Inflammatory macrophage treated with lipopolysaccharide for 4 hours (primary cell): ENCODE data around the gene TP53RK.

Experiments used
- DNase-seq: peaks from one replicate; pipeline ENCODE4 v3.0.0-alpha.2; 2020

Gene TP53RK

DNA sequence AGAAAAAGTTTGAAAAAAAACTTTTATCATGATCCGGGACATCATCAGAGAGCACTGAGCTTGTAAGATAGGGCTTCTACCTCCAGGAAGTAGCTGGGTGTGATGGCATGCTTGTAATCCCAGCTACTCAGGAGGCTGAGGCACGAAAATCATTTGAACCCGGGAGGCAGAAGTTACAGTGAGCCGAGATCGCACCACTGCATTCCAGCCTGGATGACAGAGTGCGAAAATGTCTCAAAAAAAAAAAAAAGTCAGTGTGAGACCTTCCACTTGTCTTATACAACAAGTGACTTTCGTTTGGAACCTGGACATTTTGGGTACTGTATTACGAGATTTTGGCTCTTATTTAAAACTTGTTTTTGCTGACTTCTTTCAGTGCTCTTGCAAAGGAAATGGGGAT lies 32.1 kb downstream of the TP53RK start:
- no peak for DNase-seq

GRCh38 chr20:46652699-46653098 lies 36.5 kb downstream of the TP53RK start:
- DNase-seq, result peak; percentile 31

GRCh38 chr20:46651091-46651962 lies 37.9 kb downstream of the TP53RK start, which contains the start of gene SLC13A3:
Gene SLC13A3, minus strand, starts transcription at chr20:46651459. Its CDS starts 38 bp downstream, at chr20:46651421.
- DNase-seq, result no peak

DNA sequence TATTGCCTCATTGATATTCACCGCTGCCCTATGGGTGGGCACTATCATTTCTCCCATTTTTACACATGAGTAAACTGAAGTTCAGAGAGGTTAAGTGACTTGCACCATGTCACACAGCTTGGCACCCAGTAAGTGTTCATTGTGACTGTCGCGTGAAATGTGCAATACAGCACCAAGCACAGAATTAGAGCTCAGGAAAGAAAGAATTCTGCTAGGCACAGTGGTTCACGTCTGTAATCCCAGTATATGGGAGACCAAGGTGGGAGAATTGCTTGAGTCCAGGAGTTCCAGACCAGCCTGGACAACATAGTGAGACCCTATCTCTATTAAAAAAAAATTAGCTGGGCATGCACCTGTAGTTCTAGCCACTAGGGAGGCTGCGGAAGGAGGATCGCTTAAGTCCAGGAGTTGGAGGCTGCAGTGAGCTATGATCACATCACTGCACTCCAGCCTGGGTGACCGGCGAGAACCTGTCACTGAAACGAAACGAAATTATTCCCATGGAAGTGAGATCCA lies 38.6 kb downstream of the TP53RK start:
- no peak for DNase-seq

- no peak for DNase-seq
These were observed 39.2 kb downstream of the TP53RK start for GRCh38 chr20:46649965-46650542.

GRCh38 chr20:46649650-46649949 lies 39.6 kb downstream of the TP53RK start:
- no peak for DNase-seq

GRCh38 chr20:46648903-46649649 lies 40.2 kb downstream of the TP53RK start:
- DNase-seq, result peak; percentile 54

DNA sequence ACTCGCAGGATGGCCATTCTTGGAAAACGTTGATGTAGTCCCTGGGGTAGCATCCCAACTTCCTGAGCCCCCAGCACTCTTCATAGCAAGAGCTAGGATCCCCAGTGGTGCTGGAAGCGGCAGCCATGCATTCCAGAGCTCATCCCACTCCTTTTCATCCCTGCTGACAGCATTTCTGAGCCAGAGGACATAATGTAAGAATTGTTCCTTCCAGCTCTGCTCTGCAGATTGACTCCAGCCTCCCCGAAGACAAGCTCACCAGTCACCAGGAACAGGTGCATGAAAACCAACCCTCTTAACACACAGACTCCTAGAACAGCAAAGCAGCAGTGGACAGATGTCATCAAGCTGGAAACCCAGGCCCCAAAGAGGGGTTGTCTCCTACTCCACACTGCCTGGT lies 41.8 kb downstream of the TP53RK start:
- DNase-seq, result no peak

- DNase-seq, result no peak
These were observed 42.4 kb downstream of the TP53RK start for GRCh38 chr20:46646659-46647380.

GRCh38 chr20:46646122-46646521 lies 43.1 kb downstream of the TP53RK start:
- no peak for DNase-seq

- no peak for DNase-seq
These were observed 44.5 kb downstream of the TP53RK start for GRCh38 chr20:46644733-46645132.

DNA sequence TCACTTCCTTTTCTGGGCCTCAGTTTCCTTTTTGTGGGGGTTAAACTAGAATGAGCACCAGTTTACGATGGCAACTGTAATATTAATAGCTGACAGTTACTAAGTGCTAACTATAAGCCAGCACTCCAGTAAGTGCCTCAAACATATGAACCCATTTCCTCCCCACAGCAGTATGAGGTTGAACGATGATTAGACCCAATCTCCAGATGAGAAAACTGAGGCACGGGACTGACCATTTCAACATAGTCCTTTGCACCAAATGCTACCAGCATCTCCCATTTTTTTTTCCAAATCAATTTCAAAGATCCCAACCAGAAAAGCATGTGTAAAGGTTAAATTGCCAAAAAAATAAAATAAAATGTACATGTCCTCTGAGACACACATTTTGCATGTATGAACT lies 45.1 kb downstream of the TP53RK start:
- DNase-seq, result no peak

- DNase-seq, result no peak
These were observed 46.3 kb downstream of the TP53RK start for GRCh38 chr20:46642969-46643343.

DNA sequence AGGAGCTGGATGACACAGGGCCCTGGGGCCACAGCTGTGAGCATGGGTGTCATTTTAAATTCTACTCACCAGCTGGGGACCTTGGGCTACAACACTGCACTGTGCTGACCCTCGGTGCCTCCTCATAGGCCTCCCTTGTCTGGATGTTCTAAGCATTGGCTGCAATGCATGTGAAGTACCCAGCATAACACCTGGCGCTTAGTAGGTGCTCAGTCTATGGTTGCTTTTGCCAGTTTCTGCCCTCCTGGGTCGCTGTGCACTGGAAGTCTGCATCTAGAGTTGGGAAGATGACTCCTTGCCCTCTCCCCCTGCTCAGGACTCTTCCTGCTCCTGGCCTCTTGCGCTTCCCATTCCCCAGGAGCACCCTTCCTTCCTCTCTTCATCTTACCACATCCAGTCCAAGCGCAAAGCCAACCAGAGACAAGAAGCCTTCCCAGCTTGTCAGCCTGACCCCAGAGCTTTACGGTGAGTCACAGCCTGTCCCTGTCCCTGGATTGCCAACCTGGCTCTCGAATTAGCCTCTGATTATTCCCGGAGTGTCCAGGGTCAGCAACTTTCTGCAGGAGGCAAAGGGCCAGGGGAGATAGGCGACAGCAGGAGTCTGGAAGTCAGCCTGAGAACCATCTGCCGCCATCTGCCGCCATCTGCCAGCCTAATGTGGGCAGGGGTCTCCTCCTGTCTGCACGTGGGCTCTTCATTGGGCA lies 46.8 kb downstream of the TP53RK start:
- no peak for DNase-seq

DNA sequence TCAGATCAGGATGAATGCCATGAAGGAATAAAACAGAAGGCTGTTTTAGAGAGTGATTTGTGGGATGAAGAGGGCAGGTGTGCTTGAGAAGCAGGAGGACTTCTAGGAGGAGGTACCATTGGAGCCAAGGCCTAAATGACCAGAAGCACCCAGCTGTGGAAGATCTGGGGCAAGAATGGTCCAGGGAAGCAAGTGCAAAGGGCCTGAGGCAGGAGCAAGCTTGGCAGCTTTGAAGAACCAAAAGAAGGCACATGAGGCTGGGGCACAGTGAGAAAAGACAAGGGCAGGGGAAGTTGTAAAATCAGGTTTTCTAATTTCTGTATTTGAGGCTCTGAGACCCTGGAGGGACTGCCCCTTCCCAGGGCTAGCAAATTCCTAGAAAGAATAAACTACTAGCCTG lies 47.8 kb downstream of the TP53RK start:
- no peak for DNase-seq

DNA sequence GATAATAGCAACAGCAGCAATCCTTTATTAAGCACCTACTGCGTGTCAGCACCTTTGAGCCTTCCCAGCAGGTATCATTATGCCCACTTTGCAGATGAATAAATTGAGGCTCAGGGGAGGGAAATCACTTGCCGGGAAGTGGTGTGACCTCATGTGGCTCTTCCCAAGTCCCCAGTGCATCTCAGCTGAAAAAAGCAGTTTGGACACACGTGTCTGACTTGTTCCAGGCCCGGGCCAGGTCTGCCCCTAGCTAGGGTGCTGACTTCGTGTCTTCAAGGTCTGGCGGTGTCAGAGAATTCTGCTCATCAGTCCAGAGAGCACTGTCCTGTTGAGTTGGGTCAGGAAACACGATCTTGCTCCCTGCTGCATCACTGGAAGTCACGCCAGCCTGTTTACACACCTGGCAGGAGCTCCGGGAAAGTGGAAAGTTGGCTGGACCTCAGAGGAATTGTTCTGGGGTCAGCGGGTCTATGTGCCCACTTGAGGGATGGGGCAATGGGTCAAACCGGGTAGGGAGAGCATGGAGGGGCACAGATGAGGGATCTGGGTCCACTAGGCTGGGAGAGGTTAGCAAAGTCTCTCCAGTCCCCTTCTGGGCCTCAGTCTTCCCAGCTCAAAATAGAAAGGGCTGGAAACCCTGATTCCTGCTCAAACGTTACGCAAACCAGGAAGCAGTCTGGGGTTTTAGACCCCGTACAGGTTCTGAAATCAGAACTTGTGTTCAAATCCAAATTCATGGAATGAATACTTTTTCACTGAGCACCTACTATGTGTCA lies 48.5 kb downstream of the TP53RK start:
- DNase-seq, result no peak

DNA sequence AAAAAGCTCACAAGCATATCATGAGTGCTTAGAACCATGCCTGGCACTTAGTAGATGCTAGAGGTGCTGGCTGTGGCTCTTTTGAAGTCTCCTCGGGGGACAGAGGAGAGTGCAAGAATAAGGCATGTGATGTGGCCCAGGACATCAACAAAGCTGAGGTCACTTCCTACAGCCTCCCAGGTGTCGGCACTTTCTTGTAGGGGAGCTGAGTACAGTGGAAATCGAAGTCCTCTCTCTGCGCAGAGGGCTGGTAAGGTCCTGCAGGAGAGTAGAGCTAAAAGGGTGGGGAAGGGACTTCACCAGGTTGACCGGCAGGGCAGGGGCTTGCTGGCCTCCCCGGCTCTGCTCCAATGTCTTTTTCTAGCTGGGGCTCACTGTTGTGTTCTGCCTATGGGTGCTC lies 49.2 kb downstream of the TP53RK start:
- DNase-seq, result no peak

GRCh38 chr20:46639587-46639986 lies 49.7 kb downstream of the TP53RK start:
- DNase-seq, result no peak

DNA sequence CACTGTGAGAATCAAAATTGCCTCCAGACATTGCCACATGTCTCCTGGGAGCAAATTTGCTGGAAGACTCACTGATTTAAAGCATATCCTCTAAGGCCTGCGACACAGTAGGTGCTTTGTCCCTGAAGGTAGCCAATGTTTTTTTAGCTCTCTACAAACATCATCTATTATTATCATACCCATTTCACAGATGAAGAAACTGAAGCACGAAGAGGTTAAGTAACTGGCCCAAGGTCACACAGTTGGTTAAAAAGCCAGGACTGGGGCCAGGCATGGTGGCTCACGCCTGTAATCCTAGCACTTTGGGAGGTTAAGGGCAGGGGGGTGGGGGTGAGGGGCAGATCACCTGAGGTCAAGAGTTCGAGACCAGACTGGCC lies 50.4 kb downstream of the TP53RK start:
- DNase-seq, result no peak

GRCh38 chr20:46638134-46638897 lies 50.9 kb downstream of the TP53RK start:
- no peak for DNase-seq
